Measurements from ENCODE around the gene RFX3.

RFX3 gene

GRCh38 chr9:3337515-3338225 is 188.1 kb downstream of the RFX3 start:
- no peaks in the 10 kb centered on the region for H3K9me3 ChIP-seq
- H3K27ac ChIP-seq: peak overlapping the region in 1 of 2 donors; percentile 8
- DNase-seq: no peak
- no peaks in the 10 kb centered on the region for H3K27me3 ChIP-seq
- H3K36me3 ChIP-seq: no peaks in the 10 kb centered on the region
- intact Hi-C loops (cut with DNase I; ENCODE audit: low total_unique reads): loop anchor here (2.0 kb wide), 1 partner anchor 21 kb away; no protein-coding TSS in a partner anchor
- peaks cover 0 to 6% (median 0%) of the 10 kb centered on the region in 4 donors for H3K4me1 ChIP-seq
- no peak for TF ChIP-seq CTCF (IDR thresholded peaks at IDR 0.05)
- no peak overlapping the region for H3K4me3 ChIP-seq

- Histone ChIP-seq H3K4me1 (peaks cover 0 to 6% (median 0%) of the 10 kb centered on the region in 4 donors), H3K9me3 (no peaks in the 10 kb centered on the region), H3K4me3 (no peak overlapping the region), H3K27ac (peak overlapping the region in 1 of 2 donors; percentile 8), H3K27me3 (no peaks in the 10 kb centered on the region), H3K36me3 (no peaks in the 10 kb centered on the region)
- intact Hi-C loops (cut with DNase I; ENCODE audit: low total_unique reads): loop anchor here (2.0 kb wide), 1 partner anchor 20 kb away; no protein-coding TSS in a partner anchor
- no peak for TF ChIP-seq CTCF (IDR thresholded peaks at IDR 0.05)
- no peak for DNase-seq
These were observed 188.8 kb downstream of the RFX3 start for GRCh38 chr9:3336951-3337350.

GRCh38 chr9:3332802-3333201 is 193.0 kb downstream of the RFX3 start:
- no peak for DNase-seq
- Histone ChIP-seq H3K4me3 (no peak overlapping the region), H3K36me3 (no peaks in the 10 kb centered on the region), H3K9me3 (no peaks in the 10 kb centered on the region), H3K27ac (no peak overlapping the region), H3K4me1 (peaks cover 0 to 6% (median 0%) of the 10 kb centered on the region in 4 donors), H3K27me3 (no peaks in the 10 kb centered on the region)
- TF ChIP-seq CTCF (IDR thresholded peaks at IDR 0.05): no peak
- intact Hi-C loops (cut with DNase I; ENCODE audit: low total_unique reads): no loop called here

GRCh38 chr9:3331801-3332200 is 194.0 kb downstream of the RFX3 start:
- Histone ChIP-seq H3K36me3 (no peaks in the 10 kb centered on the region), H3K4me1 (no peaks in the 10 kb centered on the region), H3K27me3 (no peaks in the 10 kb centered on the region), H3K4me3 (no peak overlapping the region), H3K27ac (no peak overlapping the region), H3K9me3 (no peaks in the 10 kb centered on the region)
- no peak for DNase-seq
- intact Hi-C loops (cut with DNase I; ENCODE audit: low total_unique reads): no loop called here
- TF ChIP-seq CTCF (IDR thresholded peaks at IDR 0.05): no peak

GRCh38 chr9:3330792-3331420 is 194.9 kb downstream of the RFX3 start:
- DNase-seq: no peak
- TF ChIP-seq CTCF (IDR thresholded peaks at IDR 0.05): no peak
- intact Hi-C loops (cut with DNase I; ENCODE audit: low total_unique reads): no loop called here
- H3K9me3 ChIP-seq: no peaks in the 10 kb centered on the region
- no peaks in the 10 kb centered on the region for H3K36me3 ChIP-seq
- H3K4me1 ChIP-seq: no peaks in the 10 kb centered on the region
- H3K27ac ChIP-seq: no peak overlapping the region
- H3K4me3 ChIP-seq: no peak overlapping the region
- no peaks in the 10 kb centered on the region for H3K27me3 ChIP-seq
